Measurements from ENCODE around the gene GABBR2. TPM values are rescaled to one million over a fixed set of nuclear protein-coding genes. Genes with fewer than 3 reads are reported as not detected.
"Not testable (repeated sequence)": the region's sequence is repeated elsewhere in the genome, so short reads cannot be mapped to it uniquely, and the experiment has no call there.

Gene GABBR2
- total RNA-seq, 1 experiment from 2014 or later, result 0.76 TPM

- ChIA-PET CTCF (no interaction called here), POLR2A (ENCODE audit: unreplicated experiment) (no interaction called here)
- no peak overlapping the region for H3K4me3 ChIP-seq
- no peaks in the 10 kb centered on the region for H3F3A ChIP-seq (ENCODE audit: insufficient read depth, low read depth)
- H4K20me1 ChIP-seq (ENCODE audit: insufficient read depth), result no peaks in the 10 kb centered on the region
- no peak for DNase-seq
- H3K27ac ChIP-seq, result no peak overlapping the region
- H2AFZ ChIP-seq, result no peak overlapping the region
- no TSS peak for BruUV-seq (replicated peaks)
- no peak overlapping the region for H3K4me2 ChIP-seq
- no peaks in the 10 kb centered on the region for H3K79me2 ChIP-seq (ENCODE audit: low read depth)
- H3K4me1 ChIP-seq (replicated peaks; ENCODE audit: insufficient read depth), result no peaks in the 10 kb centered on the region
- intact Hi-C loops (cut with micrococcal nuclease; ENCODE audit: unreplicated experiment), result no loop called here
- TF ChIP-seq EZH2 (IDR thresholded peaks at IDR 0.05; ENCODE audit: low read depth) (no peak), CTCF (conservative IDR thresholded peaks at IDR 0.05) (no peak)
- no peaks in the 10 kb centered on the region for H3K9me3 ChIP-seq (ENCODE audit: insufficient read depth, low read depth)
- H3K36me3 ChIP-seq (ENCODE audit: low read depth), result no peaks in the 10 kb centered on the region
- H3K9me2 ChIP-seq (ENCODE audit: insufficient read depth), result no peaks in the 10 kb centered on the region; the same call in 1 of the 2 replicates
- H3K27me3 ChIP-seq (ENCODE audit: insufficient read depth, low read depth), result no peaks in the 10 kb centered on the region
Observed at GRCh38 chr9:98272083-98272482, 436.7 kb downstream of the GABBR2 start.

- Histone ChIP-seq H2AFZ (no peak overlapping the region), H3K9me3 (ENCODE audit: insufficient read depth, low read depth) (no peaks in the 10 kb centered on the region), H3K4me1 (replicated peaks; ENCODE audit: insufficient read depth) (no peaks in the 10 kb centered on the region), H3K36me3 (ENCODE audit: low read depth) (no peaks in the 10 kb centered on the region), H3K9me2 (ENCODE audit: insufficient read depth) (no peaks in the 10 kb centered on the region; the same call in 1 of the 2 replicates), H3F3A (ENCODE audit: insufficient read depth, low read depth) (no peaks in the 10 kb centered on the region), H3K4me3 (no peak overlapping the region), H4K20me1 (ENCODE audit: insufficient read depth) (no peaks in the 10 kb centered on the region), H3K27ac (no peak overlapping the region), H3K27me3 (ENCODE audit: insufficient read depth, low read depth) (no peaks in the 10 kb centered on the region), H3K4me2 (no peak overlapping the region), H3K79me2 (ENCODE audit: low read depth) (no peaks in the 10 kb centered on the region)
- DNase-seq, result no peak
- BruUV-seq (replicated peaks), result no TSS peak
- ChIA-PET POLR2A (ENCODE audit: unreplicated experiment) (interaction anchor here (0.6 kb wide), 1 partner anchor 371 kb away, joined by 5 read pairs; no protein-coding TSS in a partner anchor), CTCF (no interaction called here)
- no peak for TF ChIP-seq EZH2 (IDR thresholded peaks at IDR 0.05; ENCODE audit: low read depth)
- no peak for TF ChIP-seq CTCF (conservative IDR thresholded peaks at IDR 0.05)
- intact Hi-C loops (cut with micrococcal nuclease; ENCODE audit: unreplicated experiment), result no loop called here
Observed at GRCh38 chr9:98271479-98271878, 437.3 kb downstream of the GABBR2 start.

- CTCF ChIA-PET; H4K20me1 ChIP-seq (ENCODE audit: insufficient read depth); H3K9me2 ChIP-seq (ENCODE audit: insufficient read depth); H3K4me3 ChIP-seq; H2AFZ ChIP-seq; POLR2A ChIA-PET (ENCODE audit: unreplicated experiment); H3F3A ChIP-seq (ENCODE audit: insufficient read depth, low read depth); H3K27me3 ChIP-seq (ENCODE audit: insufficient read depth, low read depth); intact Hi-C loops (cut with micrococcal nuclease; ENCODE audit: unreplicated experiment); DNase-seq; H3K4me2 ChIP-seq; H3K36me3 ChIP-seq (ENCODE audit: low read depth); H3K4me1 ChIP-seq (replicated peaks; ENCODE audit: insufficient read depth); H3K9me3 ChIP-seq (ENCODE audit: insufficient read depth, low read depth); BruUV-seq (replicated peaks); H3K79me2 ChIP-seq (ENCODE audit: low read depth); H3K27ac ChIP-seq: not testable (repeated sequence)
Observed at GRCh38 chr9:98270284-98270683, 438.5 kb downstream of the GABBR2 start.

GRCh38 chr9:98269652-98270051 lies 439.1 kb downstream of the GABBR2 start:
- H3F3A ChIP-seq (ENCODE audit: insufficient read depth, low read depth); BruUV-seq (replicated peaks); POLR2A ChIA-PET (ENCODE audit: unreplicated experiment); H3K4me2 ChIP-seq; H3K36me3 ChIP-seq (ENCODE audit: low read depth); H3K27ac ChIP-seq; intact Hi-C loops (cut with micrococcal nuclease; ENCODE audit: unreplicated experiment); H3K9me3 ChIP-seq (ENCODE audit: insufficient read depth, low read depth); H3K79me2 ChIP-seq (ENCODE audit: low read depth); CTCF ChIA-PET; H2AFZ ChIP-seq; DNase-seq; H4K20me1 ChIP-seq (ENCODE audit: insufficient read depth); H3K27me3 ChIP-seq (ENCODE audit: insufficient read depth, low read depth); H3K9me2 ChIP-seq (ENCODE audit: insufficient read depth); H3K4me3 ChIP-seq; H3K4me1 ChIP-seq (replicated peaks; ENCODE audit: insufficient read depth): not testable (repeated sequence)

- intact Hi-C loops (cut with micrococcal nuclease; ENCODE audit: unreplicated experiment); H3K4me1 ChIP-seq (replicated peaks; ENCODE audit: insufficient read depth): not testable (repeated sequence)
Observed at GRCh38 chr9:98267556-98267955, 441.2 kb downstream of the GABBR2 start.

More at GRCh38 chr9:98267556-98267955, 441.2 kb downstream of the GABBR2 start:
- H3K79me2 ChIP-seq (ENCODE audit: low read depth); H3K4me2 ChIP-seq; H3K27ac ChIP-seq; H3K27me3 ChIP-seq (ENCODE audit: insufficient read depth, low read depth); POLR2A ChIA-PET (ENCODE audit: unreplicated experiment); H3K4me3 ChIP-seq; H3K36me3 ChIP-seq (ENCODE audit: low read depth); H3K9me2 ChIP-seq (ENCODE audit: insufficient read depth); BruUV-seq (replicated peaks); CTCF ChIA-PET; DNase-seq; H3K9me3 ChIP-seq (ENCODE audit: insufficient read depth, low read depth); H4K20me1 ChIP-seq (ENCODE audit: insufficient read depth); H3F3A ChIP-seq (ENCODE audit: insufficient read depth, low read depth); H2AFZ ChIP-seq: not testable (repeated sequence)
